HG03066 (cell line): Measurements from ENCODE around the gene MTERF4.
"Not testable (repeated sequence)": the region's sequence is repeated elsewhere in the genome, so short reads cannot be mapped to it uniquely, and the experiment has no call there.

ENCODE experiments used
- ATAC-seq: cut with Tn5 transposase; IDR thresholded peaks from one replicate; pipeline ENCODE4 v1.9.1; 2021; ENCODE audit warnings: low read depth; ENCODE audit not compliant: unreplicated experiment

The MTERF4 gene

DNA sequence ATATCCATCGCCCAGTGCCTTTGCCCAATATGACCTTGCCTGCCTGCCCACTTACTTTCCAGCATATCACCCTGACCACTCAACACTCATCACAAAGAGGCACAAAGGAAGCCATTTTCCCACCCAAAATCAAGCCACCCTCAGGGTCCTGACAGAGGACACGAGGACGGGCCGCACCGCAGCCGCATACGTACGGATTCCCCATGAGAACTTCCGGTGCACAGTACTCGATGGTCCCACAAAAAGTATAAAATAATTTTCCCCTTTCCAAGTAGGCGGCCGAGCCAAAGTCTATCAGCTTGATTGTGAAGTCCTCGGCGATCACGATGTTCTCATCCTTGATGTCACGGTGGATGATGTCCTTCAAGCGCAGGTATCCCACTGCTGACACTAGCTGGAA, 10.0 kb upstream of the MTERF4 start:
- no peak for ATAC-seq

DNA sequence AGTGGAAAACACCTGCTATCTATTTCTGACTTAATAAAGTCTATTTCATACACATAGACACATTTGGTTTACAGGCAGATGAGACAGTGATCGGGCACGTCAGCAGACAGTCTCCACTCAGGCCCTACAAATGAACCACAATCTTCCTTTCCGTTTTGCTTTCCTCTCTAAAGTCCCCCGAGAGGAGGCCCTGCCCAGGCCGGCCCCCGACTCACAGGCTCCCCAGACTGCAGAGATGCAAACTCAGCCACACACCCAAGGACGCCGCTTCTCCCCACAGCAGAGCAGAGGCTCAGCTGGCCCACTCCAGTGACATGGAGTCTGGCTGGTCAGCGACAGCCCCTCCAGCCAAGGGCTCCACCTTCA, 9.3 kb upstream of the MTERF4 start:
- peak; percentile 41 for ATAC-seq

GRCh38 chr2:241110607-241111439, 8.7 kb upstream of the MTERF4 start:
- peak; percentile 45 for ATAC-seq

- no peak for ATAC-seq
Measured at GRCh38 chr2:241110089-241110606, 8.1 kb upstream of the MTERF4 start.

DNA sequence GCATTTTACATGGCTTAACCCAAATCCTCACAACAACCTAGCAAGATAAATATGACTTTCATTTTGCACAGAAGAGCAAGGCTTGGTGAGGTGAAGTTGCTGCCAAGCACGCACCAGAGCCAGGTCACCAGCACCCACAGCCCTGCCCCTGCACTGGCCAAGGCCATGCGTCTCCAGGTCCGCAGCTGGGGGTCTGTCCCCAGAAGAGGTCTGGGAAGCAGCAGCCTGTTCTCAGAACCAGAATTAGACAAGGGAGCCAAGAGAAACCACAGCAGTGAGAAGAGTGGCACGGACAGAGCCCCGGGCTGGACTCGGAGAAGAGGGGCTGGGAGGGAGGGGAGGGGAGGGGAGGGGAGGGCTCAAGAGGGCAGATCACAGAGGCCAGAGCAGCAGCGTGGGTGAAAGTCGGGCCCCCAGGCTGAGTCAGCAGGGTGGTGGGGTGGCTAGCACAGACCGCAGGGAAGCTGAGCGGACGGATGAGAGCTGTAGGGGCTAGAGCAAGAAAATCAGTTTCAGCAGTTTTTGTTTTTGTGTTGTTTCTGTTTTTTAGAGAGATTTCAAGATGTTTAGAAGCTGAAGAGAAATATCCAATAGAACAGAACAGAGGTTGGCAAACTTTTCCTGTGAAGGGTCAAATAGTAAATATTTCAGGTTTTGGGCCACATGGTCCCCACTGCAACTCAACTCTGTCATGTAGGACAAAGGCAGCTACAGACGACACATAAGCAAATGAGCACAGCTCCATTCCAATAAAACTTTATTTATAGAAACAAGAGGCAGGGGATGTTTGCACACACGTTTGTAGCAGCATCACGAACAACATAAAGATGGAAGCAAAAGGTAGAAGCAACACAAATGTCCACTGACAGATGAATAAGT, 7.4 kb upstream of the MTERF4 start:
- ATAC-seq, result no peak

DNA sequence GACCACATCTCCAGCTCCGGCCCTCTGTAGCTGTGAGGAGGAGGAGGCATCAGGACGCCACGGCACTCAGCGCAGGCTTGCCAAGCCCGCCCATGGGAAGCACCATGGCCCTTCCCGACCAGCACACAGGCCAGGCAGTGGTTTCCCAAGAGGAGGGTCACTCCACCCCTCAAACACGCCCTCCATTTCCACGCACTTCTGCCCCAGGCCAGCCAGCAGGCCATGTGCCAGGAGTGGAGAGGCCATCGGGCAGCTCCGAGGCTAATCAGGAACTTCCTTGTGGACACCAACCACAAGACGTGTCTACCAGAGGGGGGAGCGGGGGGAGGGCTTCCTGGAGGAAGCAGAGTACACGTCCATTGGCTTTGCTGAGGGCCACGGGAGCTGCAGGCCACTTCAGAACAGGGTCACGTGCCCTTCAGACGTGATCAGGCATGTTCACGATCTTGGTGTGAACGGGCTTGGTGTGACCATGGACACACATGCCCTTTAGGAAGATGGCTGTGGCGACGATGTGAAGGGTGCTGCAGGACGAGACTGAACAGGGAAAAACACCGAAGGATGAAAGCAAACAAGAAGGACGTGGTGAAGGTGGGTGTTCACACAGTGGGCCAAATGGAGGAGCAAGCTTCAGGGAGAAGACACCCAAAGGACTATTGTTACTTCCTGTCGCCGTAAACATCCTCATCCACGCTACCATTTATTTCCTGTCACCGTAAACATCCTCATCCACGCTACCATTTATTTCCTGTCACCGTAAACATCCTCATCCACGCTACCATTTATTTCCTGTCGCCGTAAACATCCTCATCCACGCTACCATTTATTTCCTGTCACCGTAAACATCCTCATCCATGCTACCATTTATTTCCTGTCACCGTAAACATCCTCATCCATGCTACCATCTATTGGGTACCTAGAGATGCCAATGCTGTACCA, 6.5 kb upstream of the MTERF4 start:
- ATAC-seq, result no peak

DNA sequence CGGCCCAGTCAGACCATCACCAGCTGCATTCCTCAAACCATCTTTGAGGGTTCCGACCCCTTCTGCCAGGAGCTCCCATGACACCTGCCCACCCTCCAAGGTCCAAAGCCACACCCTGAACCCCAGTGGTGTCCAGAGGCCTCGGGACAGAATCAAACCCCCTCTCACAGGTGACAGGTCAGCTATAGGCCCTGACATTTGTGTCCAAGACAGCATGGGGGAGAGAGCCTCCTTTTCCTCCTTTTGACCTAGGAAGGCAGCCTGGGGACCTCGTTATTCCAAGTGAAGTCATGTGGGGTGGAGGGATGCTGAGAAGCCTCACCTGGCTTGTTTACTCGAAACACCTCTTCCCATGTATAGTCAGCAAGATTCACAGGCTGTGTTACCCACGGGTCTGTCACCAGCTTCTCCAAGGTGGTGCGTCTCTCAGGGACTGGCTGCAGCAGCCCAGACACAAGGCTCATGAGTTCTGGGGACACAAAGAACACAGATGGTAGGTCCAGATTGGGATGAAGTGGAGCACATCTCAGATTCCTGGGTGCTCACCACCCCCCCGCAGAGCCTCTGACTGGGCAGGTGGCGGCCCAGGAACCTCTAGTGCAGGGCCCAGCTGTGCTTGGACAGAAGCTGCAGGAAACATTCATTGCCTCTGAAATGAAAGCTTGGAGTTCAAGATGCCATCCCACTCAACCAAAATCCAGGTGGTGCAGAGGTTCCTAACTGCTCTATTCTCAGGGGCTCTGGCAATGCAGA, 5.1 kb upstream of the MTERF4 start:
- no peak for ATAC-seq

- no peak for ATAC-seq
Measured at GRCh38 chr2:241105641-241106040, 3.6 kb upstream of the MTERF4 start.

GRCh38 chr2:241104611-241105010, 2.5 kb upstream of the MTERF4 start:
- not testable (repeated sequence) for ATAC-seq

DNA sequence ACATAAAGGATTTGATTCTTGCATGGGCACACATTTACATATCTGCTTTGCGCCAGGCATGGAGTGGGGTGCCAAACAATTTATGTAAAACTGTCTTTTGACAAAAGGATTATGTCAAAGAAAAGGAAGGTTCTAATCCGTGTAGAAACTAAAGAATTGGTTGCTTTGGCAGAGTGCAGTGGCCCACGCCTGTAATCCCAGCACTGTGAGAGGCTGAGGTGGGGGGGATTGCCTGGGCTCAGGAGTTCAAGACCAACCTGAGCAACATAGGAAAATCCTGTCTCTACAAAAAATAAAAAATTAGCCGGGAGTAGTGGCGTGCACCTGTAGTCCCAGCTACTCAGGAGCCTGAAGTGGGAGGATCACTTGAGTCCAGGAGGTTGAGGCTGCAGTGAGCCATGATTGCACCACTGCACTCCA, 1.1 kb upstream of the MTERF4 start:
- ATAC-seq, result no peak

DNA sequence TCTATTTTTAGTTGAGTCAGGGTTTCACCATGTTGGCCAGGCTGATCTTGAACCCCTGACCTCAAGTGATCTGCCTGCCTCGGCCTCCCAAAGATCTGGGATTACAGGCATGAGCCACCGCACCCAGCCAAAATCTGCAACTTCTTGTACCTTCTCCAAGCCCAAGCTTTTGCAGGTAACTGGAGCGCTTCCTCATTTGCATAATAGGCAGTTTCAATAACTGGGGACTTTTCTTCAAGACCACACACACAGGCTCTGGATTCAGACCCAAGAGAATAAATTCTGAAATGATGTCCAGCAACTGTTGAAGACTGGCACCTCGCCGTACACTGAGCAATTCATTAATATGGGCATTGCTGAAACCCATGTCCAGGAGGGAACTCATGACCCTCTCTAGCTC, 2.8 kb downstream of the MTERF4 start:
- no peak for ATAC-seq

GRCh38 chr2:241096979-241097378, 5.1 kb downstream of the MTERF4 start:
- no peak for ATAC-seq

- ATAC-seq, result no peak
Measured at GRCh38 chr2:241095594-241096290, 6.3 kb downstream of the MTERF4 start.

DNA sequence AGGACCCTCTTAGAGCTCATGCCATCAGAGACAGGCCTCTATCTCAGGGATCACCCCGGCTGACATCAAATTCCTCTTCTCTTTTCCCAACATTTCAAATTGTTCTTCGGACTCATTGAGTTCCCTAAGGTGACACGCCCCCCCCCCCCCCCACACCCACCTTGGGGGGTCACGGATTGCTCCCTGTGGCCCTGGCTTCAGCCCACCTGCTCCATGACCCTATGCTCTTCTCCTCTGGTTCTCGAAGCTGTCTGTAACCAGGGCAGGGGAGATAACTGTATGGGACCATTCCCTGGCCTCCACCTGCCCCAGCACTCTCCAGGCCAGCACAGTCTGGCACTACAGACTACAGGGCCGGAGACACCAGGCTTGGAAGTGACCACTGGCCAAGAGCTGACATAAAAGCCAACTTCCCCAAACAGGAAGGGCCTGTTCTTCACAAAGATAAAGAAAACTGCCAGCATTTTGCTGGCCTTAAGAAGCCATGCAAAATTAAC, 7.1 kb downstream of the MTERF4 start:
- ATAC-seq, result no peak

GRCh38 chr2:241094172-241094571, 7.9 kb downstream of the MTERF4 start:
- no peak for ATAC-seq

DNA sequence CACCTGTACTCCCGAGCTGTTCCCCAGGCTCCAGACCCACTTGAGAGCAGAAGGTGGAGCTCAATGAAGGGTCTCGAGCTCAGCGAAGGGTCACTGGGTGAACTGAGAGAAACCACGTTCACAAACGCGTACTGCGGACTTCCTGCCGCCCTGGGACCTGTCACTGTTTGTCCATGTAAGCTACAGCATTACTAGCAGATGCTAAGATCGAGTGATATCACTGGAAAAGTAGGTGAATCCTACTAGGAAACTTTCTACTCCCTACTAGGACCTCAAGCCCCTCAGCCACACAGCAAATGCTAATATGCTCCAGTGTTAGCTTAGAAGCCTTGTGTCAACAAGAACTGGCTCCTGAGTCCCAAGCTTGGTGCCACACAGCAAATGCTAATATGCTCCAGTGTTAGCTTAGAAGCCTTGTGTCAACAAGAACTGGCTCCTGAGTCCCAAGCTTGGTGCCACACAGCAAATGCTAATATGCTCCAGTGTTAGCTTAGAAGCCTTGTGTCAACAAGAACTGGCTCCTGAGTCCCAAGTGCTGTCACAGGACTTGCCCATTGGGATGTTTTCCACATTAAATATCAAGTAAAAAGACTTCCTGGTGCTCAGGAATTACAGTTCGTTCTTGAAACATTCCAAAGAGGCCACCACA, 8.8 kb downstream of the MTERF4 start:
- not testable (repeated sequence) for ATAC-seq

GRCh38 chr2:241092677-241093076, 9.4 kb downstream of the MTERF4 start:
- ATAC-seq, result no peak

DNA sequence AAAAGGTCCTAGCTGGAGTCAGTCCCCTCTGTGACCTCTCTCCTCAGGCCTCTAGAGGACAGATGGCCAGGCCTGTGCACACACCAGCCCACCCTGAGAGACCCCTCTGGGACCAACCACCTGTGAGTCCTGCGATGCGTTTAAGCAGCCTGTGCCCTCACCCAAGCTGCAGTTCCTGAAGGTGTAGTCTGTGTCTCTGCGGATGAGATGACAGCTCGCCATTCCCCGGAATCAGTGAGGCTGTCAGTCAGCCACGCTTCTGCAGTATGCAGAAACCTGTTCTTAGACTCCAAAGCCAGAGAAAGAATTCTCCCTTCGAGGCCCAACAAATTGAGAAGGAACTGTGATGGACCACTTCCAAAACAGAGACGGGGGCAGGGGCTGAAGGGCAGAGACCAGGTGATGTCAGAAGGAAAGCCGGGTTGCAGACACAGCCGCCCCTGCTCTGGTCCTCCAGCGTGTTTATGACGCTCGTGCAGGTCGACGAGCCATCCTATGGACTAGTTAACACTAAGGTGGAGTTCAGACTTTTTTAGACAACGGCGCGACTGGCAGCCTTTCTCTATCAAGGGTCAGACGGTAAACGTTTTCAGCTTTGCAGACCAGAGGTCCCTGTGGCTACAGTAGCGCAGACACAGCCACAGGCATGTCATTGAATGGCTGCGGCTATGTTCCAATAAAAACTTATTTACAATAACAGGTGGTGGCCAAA, 10.2 kb downstream of the MTERF4 start:
- no peak for ATAC-seq
